NB4 (cell line): ENCODE results near the gene CES2.
"Not testable (repeated sequence)": the region's sequence is repeated elsewhere in the genome, so short reads cannot be mapped to it uniquely, and the experiment has no call there.

Source experiments
- DNase-seq: peaks from one replicate; pipeline ENCODE4 v3.0.0; 2010; ENCODE audit warnings: low read depth
- H3K4me3 ChIP-seq: one replicate; pipeline ENCODE4 v1.5.1; 2011; ENCODE audit warnings: mild to moderate bottlenecking, low read depth, low read length, moderate library complexity
- MYC ChIP-seq: IDR thresholded peaks from 2 replicates; pipeline ENCODE4 v1.6.1; 2011; ENCODE audit warnings: low read depth, low read length
- POLR2A ChIP-seq: IDR thresholded peaks from 2 replicates; pipeline ENCODE4 v1.6.1; 2011; ENCODE audit warnings: mild to moderate bottlenecking; ENCODE audit not compliant: insufficient read length; ENCODE audit errors: extremely low read depth
- TF ChIP-seq, protein P1 (sequence below): IDR thresholded peaks from one replicate; pipeline ENCODE4 v1.5.1; 2012; ENCODE audit warnings: low read depth, low read length
- TF ChIP-seq, protein P2 (sequence below): IDR thresholded peaks from 2 replicates; pipeline ENCODE4 v1.6.1; 2011; ENCODE audit warnings: low read depth, low read length

Gene CES2

DNA sequence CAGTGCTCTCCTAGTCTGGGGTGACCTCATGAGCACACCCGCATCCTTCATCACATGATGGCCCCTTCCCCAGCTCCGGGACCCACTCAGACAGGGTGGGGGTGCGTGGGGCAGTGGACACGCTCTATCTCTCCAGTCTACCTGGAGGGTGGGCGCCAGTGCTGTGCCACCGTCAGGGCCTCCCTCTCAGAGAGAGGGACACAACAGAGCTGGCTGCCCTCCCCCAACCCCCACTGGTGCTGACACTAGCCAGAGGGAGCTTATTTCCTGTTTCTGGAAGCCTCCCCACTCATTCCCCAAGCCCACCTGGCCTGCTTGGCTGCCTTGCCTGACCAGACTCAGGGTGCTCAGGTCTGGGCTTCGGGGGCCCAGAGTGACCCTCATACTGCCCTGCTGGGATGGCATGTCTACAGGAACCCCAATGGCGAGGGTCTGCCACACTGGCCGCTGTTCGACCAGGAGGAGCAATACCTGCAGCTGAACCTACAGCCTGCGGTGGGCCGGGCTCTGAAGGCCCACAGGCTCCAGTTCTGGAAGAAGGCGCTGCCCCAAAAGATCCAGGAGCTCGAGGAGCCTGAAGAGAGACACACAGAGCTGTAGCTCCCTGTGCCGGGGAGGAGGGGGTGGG is 8.2 kb downstream of the CES2 start:
- TF ChIP-seq, protein P1, sequence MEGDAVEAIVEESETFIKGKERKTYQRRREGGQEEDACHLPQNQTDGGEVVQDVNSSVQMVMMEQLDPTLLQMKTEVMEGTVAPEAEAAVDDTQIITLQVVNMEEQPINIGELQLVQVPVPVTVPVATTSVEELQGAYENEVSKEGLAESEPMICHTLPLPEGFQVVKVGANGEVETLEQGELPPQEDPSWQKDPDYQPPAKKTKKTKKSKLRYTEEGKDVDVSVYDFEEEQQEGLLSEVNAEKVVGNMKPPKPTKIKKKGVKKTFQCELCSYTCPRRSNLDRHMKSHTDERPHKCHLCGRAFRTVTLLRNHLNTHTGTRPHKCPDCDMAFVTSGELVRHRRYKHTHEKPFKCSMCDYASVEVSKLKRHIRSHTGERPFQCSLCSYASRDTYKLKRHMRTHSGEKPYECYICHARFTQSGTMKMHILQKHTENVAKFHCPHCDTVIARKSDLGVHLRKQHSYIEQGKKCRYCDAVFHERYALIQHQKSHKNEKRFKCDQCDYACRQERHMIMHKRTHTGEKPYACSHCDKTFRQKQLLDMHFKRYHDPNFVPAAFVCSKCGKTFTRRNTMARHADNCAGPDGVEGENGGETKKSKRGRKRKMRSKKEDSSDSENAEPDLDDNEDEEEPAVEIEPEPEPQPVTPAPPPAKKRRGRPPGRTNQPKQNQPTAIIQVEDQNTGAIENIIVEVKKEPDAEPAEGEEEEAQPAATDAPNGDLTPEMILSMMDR, result no peak
- TF ChIP-seq, protein P2, sequence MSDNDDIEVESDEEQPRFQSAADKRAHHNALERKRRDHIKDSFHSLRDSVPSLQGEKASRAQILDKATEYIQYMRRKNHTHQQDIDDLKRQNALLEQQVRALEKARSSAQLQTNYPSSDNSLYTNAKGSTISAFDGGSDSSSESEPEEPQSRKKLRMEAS, result no peak
- TF ChIP-seq POLR2A (no peak), MYC (no peak)
- no peak overlapping the region for H3K4me3 ChIP-seq
- no peak for DNase-seq

DNA sequence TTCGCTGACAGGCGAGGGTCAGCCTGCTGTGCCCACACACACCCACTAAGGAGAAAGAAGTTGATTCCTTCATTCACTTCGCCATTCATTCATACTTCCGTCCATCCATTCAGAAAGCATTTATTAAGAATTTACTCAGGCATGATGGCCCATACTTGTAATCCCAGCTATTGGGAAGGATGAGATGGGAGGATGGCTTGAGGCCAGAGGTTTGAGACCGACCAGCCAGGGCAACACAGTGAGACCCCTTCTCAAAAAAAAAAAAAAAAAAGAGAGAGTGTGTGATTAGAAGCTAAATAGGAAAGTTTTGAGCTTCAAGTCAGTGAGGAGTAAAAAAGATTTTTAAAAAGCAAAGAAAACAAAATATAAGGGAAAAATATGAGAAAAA is 8.7 kb downstream of the CES2 start:
- H3K4me3 ChIP-seq, result no peak overlapping the region
- TF ChIP-seq MYC (no peak), POLR2A (no peak)
- TF ChIP-seq, protein P1, result no peak
- TF ChIP-seq, protein P2, result no peak
- DNase-seq, result no peak

DNA sequence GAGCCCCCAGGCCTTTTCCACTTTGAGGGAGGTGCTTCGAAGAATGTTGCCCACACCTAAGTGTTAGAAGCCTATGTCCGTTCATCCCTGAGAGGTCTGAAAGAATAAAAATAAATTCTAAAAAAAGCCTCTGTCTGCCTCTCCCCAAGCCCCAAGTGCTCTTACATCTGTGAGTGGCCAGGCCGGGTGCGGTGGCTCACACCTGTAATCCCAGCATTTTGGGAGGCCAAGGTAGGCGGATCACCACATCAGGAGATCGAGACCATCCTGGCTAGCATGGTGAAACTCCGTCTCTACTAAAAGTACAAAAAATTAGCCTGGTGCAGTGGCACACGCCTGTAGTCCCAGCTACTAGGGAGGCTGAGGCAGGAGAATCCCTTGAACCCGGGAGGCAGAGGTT is 9.7 kb downstream of the CES2 start:
- not testable (repeated sequence) for DNase-seq, H3K4me3 ChIP-seq

DNA sequence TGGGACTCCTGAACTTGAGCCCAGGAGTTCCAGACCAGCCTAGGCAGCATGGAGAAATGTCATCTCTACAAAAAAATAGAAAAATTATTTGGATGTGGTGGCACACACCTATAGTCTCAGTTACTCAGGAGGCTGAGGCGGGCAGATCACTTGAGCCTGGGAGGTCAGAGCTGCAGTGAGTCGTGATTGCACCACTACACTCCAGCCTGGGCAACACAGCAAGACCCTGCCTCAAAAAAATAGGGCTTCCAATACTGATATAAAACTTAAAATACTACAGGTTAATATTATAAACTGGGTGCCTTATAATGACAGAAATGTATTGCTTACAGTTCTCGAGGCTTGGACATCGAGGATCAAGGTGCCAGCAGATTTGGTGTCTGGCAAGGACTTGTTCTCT is 10.6 kb downstream of the CES2 start:
- TF ChIP-seq POLR2A, result no peak
- TF ChIP-seq, protein P1, result no peak
- TF ChIP-seq, protein P2, result no peak

DNA sequence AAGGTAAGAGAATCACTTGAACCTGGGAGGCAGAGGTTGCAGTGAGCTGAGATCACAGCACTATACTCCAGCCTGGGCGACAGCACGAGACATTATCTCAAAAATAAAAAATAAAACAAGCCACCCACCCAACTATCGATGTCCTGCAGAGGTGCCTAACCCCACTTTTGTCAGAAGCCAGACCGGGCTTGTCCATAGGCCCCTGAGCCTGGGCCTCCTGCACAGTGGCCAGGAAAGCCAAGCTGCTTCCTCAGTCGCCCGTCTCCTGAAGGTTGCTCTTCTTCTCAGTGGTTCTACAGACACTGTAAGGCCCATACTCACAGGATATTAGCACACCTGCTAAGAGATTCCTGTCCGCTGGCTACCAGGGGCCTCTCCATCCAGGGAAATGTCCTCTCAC is 11.2 kb downstream of the CES2 start:
- TF ChIP-seq MYC, result no peak
- TF ChIP-seq POLR2A, result no peak
- TF ChIP-seq, protein P1, result no peak
- TF ChIP-seq, protein P2, result no peak
- no peak for DNase-seq
- H3K4me3 ChIP-seq, result no peak overlapping the region

More for the DNA sequence above, 10.6 kb downstream of the CES2 start:
- DNase-seq, result no peak
- H3K4me3 ChIP-seq, result no peak overlapping the region

DNA sequence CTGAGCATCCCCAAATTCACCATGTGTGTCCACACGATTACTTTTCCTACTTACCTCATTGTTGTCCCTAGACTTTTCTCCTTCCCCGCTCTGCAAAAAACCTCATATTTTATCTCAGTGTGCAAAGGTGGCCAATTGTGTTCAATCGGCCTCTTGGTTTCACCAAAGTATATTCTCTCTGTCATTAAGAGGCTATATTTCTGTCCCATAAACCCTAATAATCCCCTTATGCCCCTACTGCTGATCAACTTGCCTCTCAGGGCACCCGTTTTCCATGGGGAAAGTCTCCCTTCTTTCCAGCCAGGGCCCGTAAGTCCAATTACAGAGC is 11.6 kb downstream of the CES2 start:
- no peak for TF ChIP-seq MYC
- no peak for TF ChIP-seq POLR2A
- TF ChIP-seq, protein P1, result no peak
- TF ChIP-seq, protein P2, result no peak
- H3K4me3 ChIP-seq, result no peak overlapping the region

More for the DNA sequence above, 11.6 kb downstream of the CES2 start:
- DNase-seq, result no peak
